Esophagus squamous epithelium (tissue), 4 donors: ENCODE results near the gene GNB5.

Experiments
- CTCF ChIP-seq, 6 experiments: fragments of 450-650 bp in 4 of 6; fragments of 200-600 bp in 2 of 6; sonication (generic) in 2 of 6; IDR thresholded peaks; one replicate each; pipeline ENCODE4 v1.5.1; 2016 to 2019; ENCODE audit warnings: antibody characterized with exemption in 6 of 6, mild to moderate bottlenecking in 4 of 6, moderate library complexity in 4 of 6
- POLR2A ChIP-seq, 4 donors: fragments of 450-650 bp; IDR thresholded peaks; one replicate each; pipeline ENCODE4 v1.6.1; 2017; ENCODE audit warnings: antibody characterized with exemption in 4 of 4, mild to moderate bottlenecking in 4 of 4, moderate library complexity in 3 of 4

DNA sequence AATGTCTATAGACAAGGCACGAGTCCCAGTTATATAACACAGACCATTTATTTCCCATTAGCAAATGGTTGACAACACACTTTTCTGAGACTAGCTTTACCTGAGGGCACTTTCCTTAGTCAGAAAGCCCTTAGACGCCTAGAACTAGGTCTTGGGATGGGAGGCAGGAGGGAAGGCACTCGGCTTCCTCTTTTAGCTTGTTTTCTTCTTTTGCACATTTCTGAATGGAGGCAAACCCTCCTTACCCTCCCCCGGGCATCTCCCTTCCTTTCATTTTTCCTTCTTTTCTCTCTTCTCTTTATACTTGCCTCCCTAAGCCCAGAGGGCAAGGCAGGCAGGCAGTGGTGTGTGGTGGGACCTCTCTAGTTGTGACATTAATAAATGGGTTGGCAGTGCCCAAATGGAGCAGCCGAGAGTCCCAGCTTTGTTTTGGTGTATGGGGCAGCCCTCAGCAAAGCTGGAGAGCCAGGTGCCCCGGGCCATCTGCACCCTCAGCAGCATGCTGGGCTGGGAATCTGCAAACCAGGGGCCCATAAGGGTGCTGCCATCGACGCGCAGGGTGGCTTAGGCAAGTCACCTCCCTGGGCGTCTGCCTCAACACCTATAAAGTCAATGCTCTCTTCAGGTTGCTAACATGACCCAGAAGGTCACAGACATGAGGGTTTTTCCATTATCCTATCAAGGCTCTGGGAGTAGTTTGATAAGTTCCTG is 57.5 kb downstream of the GNB5 start:
- TF ChIP-seq CTCF (IDR thresholded peaks at IDR 0.05) (no peak), POLR2A (IDR thresholded peaks at IDR 0.05) (no peak)
